ENCODE data around the gene NEK2. TPM values are rescaled to one million over a fixed set of nuclear protein-coding genes. Genes with fewer than 3 reads are reported as not detected.

The NEK2 gene
- total RNA-seq, 1 experiment from 2014 or later = 17.6 TPM

- no peaks in the 10 kb centered on the region for H3K27me3 ChIP-seq (ENCODE audit: insufficient read depth, low read length)
- no peaks in the 10 kb centered on the region for H4K20me1 ChIP-seq (ENCODE audit: control insufficient read depth, insufficient read depth, insufficient read length)
- no peak for DNase-seq
- no peaks in the 10 kb centered on the region for H3K79me2 ChIP-seq (ENCODE audit: insufficient read depth, low read length)
- H4K5ac ChIP-seq (ENCODE audit: insufficient read length, low read depth, low read length) = no peak overlapping the region
- no peak overlapping the region for H3K18ac ChIP-seq (ENCODE audit: insufficient read length, low read depth, low read length)
- H2AFZ ChIP-seq (ENCODE audit: low read length) = no peak overlapping the region
- Mint-ChIP-seq H3K27ac (no peak overlapping the region), H3K4me1 (peaks cover 11 to 24% of the 10 kb centered on the region in 2 experiments), H3K27me3 (ENCODE audit: low read depth) (no peaks in the 10 kb centered on the region; the same call in none of the 2 replicates), H3K4me3 (no peak overlapping the region), H3K9me3 (no peaks in the 10 kb centered on the region), H3K36me3 (ENCODE audit: insufficient read depth in 1 of 3, low read depth in 3 of 3) (no peaks in the 10 kb centered on the region)
- no peak overlapping the region for H2BK15ac ChIP-seq (ENCODE audit: low read depth, low read length)
- no peak overlapping the region for H3K4ac ChIP-seq (ENCODE audit: low read depth, low read length)
- no peak overlapping the region for H3K23ac ChIP-seq (ENCODE audit: insufficient read length, low read depth, low read length)
- H2BK5ac ChIP-seq (ENCODE audit: insufficient read length, low read length) = no peak overlapping the region
- no peak overlapping the region for H2BK20ac ChIP-seq (ENCODE audit: low read depth, low read length, poor library complexity, severe bottlenecking)
- WGBS (ENCODE audit: extremely low coverage, insufficient read length, low lambda C conversion rate) = no CpG with 5 or more reads among the region's 4 CpGs
- H3K4me2 ChIP-seq (ENCODE audit: insufficient read depth, insufficient read length, low read length) = no peak overlapping the region
- no peak overlapping the region for H4K8ac ChIP-seq (replicated peaks; ENCODE audit: insufficient read length, low read depth, low read length)
- no peaks in the 10 kb centered on the region for H3K23me2 ChIP-seq (ENCODE audit: insufficient read length, low read depth, low read length, poor library complexity, severe bottlenecking)
- H3K9ac ChIP-seq (ENCODE audit: extremely low read depth, insufficient read length, low read length) = no peak overlapping the region
- no peak overlapping the region for H4K91ac ChIP-seq (ENCODE audit: insufficient read length, low read depth, low read length)
- H3K4me1 ChIP-seq (ENCODE audit: insufficient read depth, low read length) = no peaks in the 10 kb centered on the region
- H3K56ac ChIP-seq (ENCODE audit: insufficient read length, low read depth, low read length) = no peak overlapping the region
- no peaks in the 10 kb centered on the region for H3K9me3 ChIP-seq (ENCODE audit: control insufficient read depth, low read depth, low read length)
- H2BK120ac ChIP-seq (ENCODE audit: low read depth, low read length, poor library complexity, severe bottlenecking) = no peak overlapping the region
- no peak overlapping the region for H3T11ph ChIP-seq (ENCODE audit: low read length)
- no peak overlapping the region for H2BK12ac ChIP-seq (ENCODE audit: insufficient read length, low read depth, low read length)
- TF ChIP-seq CTCF (conservative IDR thresholded peaks at IDR 0.05) = no peak
- no peak overlapping the region; the same call in 1 of the 2 replicates for H3K14ac ChIP-seq (ENCODE audit: insufficient read depth, low read length)
- H3K79me1 ChIP-seq (ENCODE audit: insufficient read depth, low read depth, low read length, poor library complexity, severe bottlenecking) = no peaks in the 10 kb centered on the region
- H3K27ac ChIP-seq (ENCODE audit: insufficient read length, low read depth, low read length) = no peak overlapping the region
- H2AK5ac ChIP-seq (ENCODE audit: insufficient read length, low read length) = no peak overlapping the region
Observed at GRCh38 chr1:211628417-211628816, 47.0 kb downstream of the NEK2 start.
